ENCODE results near the gene CDK5RAP1. TPM values are rescaled to one million over a fixed set of nuclear protein-coding genes. Genes with fewer than 3 reads are reported as not detected.

The CDK5RAP1 gene
- total RNA-seq, 1 donor from 2014 or later: 42.0 TPM

GRCh38 chr20:33337119-33337518 is 64.2 kb downstream of the CDK5RAP1 start:
- Histone ChIP-seq H3K27me3 (no peaks in the 10 kb centered on the region), H3K79me2 (ENCODE audit: low read depth) (no peaks in the 10 kb centered on the region), H3K4me2 (no peak overlapping the region), H3K9ac (no peak overlapping the region), H3K4me3 (no peak overlapping the region), H2AFZ (replicated peaks) (no peak overlapping the region), H3K36me3 (no peaks in the 10 kb centered on the region), H3K9me3 (ENCODE audit: low read depth) (no peaks in the 10 kb centered on the region), H3K4me1 (no peaks in the 10 kb centered on the region), H3K27ac (no peak overlapping the region), H4K20me1 (ENCODE audit: low read depth) (no peaks in the 10 kb centered on the region), H3F3A (ENCODE audit: low read depth) (no peaks in the 10 kb centered on the region)
- no peak for TF ChIP-seq EZH2phosphoT487 (IDR thresholded peaks at IDR 0.05)
- no peak for TF ChIP-seq CTCF (IDR thresholded peaks at IDR 0.05)
- TF ChIP-seq EZH2 (IDR thresholded peaks at IDR 0.05): no peak
- H3K4me3 Mint-ChIP-seq: no peak overlapping the region
- H3K27ac Mint-ChIP-seq: no peak overlapping the region
- no peaks in the 10 kb centered on the region for H3K36me3 Mint-ChIP-seq
- no peaks in the 10 kb centered on the region for H3K9me3 Mint-ChIP-seq
- no peak for DNase-seq (ENCODE audit: low spot score)
- no peaks in the 10 kb centered on the region for H3K4me1 Mint-ChIP-seq
- H3K27me3 Mint-ChIP-seq (ENCODE audit: insufficient read depth, low read depth): peaks cover 9% of the 10 kb centered on the region

- H3K36me3 Mint-ChIP-seq: no peaks in the 10 kb centered on the region
- peaks cover 9% of the 10 kb centered on the region for H3K27me3 Mint-ChIP-seq (ENCODE audit: insufficient read depth, low read depth)
- DNase-seq (ENCODE audit: low spot score): no peak
- Histone ChIP-seq H3K4me3 (no peak overlapping the region), H3F3A (ENCODE audit: low read depth) (no peaks in the 10 kb centered on the region), H2AFZ (replicated peaks) (no peak overlapping the region), H3K4me1 (no peaks in the 10 kb centered on the region), H3K36me3 (no peaks in the 10 kb centered on the region), H3K4me2 (no peak overlapping the region), H3K79me2 (ENCODE audit: low read depth) (no peaks in the 10 kb centered on the region), H3K27ac (no peak overlapping the region), H3K9me3 (ENCODE audit: low read depth) (no peaks in the 10 kb centered on the region), H4K20me1 (ENCODE audit: low read depth) (no peaks in the 10 kb centered on the region), H3K27me3 (no peaks in the 10 kb centered on the region), H3K9ac (no peak overlapping the region)
- no peak overlapping the region for H3K27ac Mint-ChIP-seq
- no peak for TF ChIP-seq EZH2 (IDR thresholded peaks at IDR 0.05)
- TF ChIP-seq EZH2phosphoT487 (IDR thresholded peaks at IDR 0.05): no peak
- TF ChIP-seq CTCF (IDR thresholded peaks at IDR 0.05): no peak
- H3K9me3 Mint-ChIP-seq: no peaks in the 10 kb centered on the region
- H3K4me1 Mint-ChIP-seq: no peaks in the 10 kb centered on the region
- H3K4me3 Mint-ChIP-seq: no peak overlapping the region
These were observed 64.9 kb downstream of the CDK5RAP1 start for GRCh38 chr20:33336375-33336774.

- Mint-ChIP-seq H3K4me3 (no peak overlapping the region), H3K4me1 (peaks cover 2% of the 10 kb centered on the region), H3K27ac (no peak overlapping the region), H3K36me3 (no peaks in the 10 kb centered on the region), H3K27me3 (ENCODE audit: insufficient read depth, low read depth) (peaks cover 7% of the 10 kb centered on the region), H3K9me3 (no peaks in the 10 kb centered on the region)
- no peak overlapping the region for H2AFZ ChIP-seq (replicated peaks)
- peaks cover 8% of the 10 kb centered on the region for H3K4me1 ChIP-seq
- no peak overlapping the region for H3K9ac ChIP-seq
- H4K20me1 ChIP-seq (ENCODE audit: low read depth): no peaks in the 10 kb centered on the region
- H3K4me3 ChIP-seq: no peak overlapping the region
- no peak overlapping the region for H3K4me2 ChIP-seq
- H3K36me3 ChIP-seq: no peaks in the 10 kb centered on the region
- H3K79me2 ChIP-seq (ENCODE audit: low read depth): no peaks in the 10 kb centered on the region
- DNase-seq (ENCODE audit: low spot score): no peak
- H3F3A ChIP-seq (ENCODE audit: low read depth): no peaks in the 10 kb centered on the region
- TF ChIP-seq CTCF (IDR thresholded peaks at IDR 0.05) (no peak), EZH2phosphoT487 (IDR thresholded peaks at IDR 0.05) (no peak), EZH2 (IDR thresholded peaks at IDR 0.05) (no peak)
- no peak overlapping the region for H3K27ac ChIP-seq
- no peaks in the 10 kb centered on the region for H3K9me3 ChIP-seq (ENCODE audit: low read depth)
- no peaks in the 10 kb centered on the region for H3K27me3 ChIP-seq
These were observed 67.2 kb downstream of the CDK5RAP1 start for GRCh38 chr20:33334111-33334510.
